HG03196 (cell line): ENCODE data around the gene FBXO3.
"Not testable (repeated sequence)": the region's sequence is repeated elsewhere in the genome, so short reads cannot be mapped to it uniquely, and the experiment has no call there.

Experiments used
- ATAC-seq: cut with Tn5 transposase; IDR thresholded peaks from one replicate; pipeline ENCODE4 v1.9.1; 2021; ENCODE audit not compliant: unreplicated experiment

The FBXO3 gene

DNA sequence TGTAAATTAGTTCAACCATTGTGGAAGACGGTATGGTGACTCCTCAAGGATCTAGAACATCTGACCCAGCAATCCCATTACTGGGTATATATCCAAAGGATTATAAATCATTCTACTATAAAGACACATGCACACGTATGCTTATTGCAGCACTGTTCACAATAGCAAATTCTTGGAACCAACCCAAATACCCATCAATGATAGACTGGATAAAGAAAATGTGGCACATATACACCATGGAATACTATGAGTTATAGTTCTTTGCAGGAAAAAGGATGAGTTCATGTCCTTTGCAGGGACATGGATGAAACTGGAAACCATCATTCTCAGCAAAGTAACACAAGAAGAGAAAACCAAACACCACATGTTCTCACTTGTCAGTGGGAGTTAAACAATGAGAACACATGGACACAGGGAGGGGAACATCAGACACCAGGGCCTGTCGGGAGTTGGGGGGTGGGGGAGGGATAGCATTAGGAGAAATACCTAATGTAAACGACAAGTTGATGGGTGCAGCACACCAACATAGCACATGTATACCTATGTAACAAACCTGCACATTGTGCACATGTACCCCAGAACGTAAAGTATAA, 45.2 kb downstream of the FBXO3 start:
- not testable (repeated sequence) for ATAC-seq

DNA sequence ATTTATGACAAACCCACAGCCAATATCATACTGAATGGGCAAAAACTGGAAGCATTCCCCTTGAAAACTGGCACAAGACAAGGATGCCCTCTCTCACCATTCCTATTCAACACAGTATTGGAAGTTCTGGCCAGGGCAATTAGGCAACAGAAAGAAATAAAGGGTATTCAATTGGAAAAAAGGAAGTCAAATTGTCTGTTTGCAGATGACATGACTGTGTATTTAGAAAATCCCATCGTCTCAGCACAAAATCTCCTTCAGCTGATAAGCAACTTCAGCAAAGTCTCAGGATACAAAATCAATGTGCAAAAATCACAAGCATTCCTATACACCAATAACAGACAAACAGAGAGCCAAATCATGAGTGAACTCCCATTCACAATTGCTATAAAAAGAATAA, 46.8 kb downstream of the FBXO3 start:
- not testable (repeated sequence) for ATAC-seq

DNA sequence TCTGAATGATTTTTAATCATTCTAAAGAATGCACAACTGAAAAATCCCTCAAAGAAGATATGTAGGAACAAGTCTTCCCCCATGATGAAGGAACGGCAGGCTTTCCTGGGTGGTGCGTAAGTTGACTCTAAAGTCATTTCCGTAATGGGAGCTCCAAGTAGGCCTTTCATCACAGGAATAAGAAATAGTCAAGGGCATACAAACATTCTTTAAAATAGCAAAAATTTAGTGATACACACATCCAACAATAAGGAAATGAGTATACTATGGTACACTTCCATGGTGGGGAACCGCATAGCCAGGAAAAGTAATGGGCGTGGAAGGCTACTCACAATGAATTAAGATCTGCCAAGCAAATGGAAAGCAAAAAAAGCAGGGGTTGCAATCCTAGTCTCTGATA, 48.8 kb downstream of the FBXO3 start:
- no peak for ATAC-seq

DNA sequence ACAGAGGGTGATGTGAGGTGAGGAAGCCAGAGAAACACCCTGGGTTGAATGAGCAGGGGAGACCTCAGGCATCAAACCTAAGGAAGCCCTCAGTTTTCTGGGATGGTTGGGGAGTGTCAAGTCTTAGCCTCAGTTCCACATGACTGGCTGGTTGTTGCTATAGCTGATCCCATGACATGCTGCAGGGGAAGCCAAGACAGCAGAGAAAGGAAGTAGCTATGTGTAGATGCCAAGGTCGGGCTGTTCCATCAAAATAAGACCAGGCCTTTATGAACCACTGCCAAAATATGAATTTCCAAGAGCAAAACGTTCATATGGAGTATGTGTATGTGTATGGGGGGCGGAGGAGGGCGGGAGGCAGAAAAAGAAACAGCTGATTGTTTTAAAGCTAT, 49.7 kb downstream of the FBXO3 start:
- ATAC-seq, result no peak

DNA sequence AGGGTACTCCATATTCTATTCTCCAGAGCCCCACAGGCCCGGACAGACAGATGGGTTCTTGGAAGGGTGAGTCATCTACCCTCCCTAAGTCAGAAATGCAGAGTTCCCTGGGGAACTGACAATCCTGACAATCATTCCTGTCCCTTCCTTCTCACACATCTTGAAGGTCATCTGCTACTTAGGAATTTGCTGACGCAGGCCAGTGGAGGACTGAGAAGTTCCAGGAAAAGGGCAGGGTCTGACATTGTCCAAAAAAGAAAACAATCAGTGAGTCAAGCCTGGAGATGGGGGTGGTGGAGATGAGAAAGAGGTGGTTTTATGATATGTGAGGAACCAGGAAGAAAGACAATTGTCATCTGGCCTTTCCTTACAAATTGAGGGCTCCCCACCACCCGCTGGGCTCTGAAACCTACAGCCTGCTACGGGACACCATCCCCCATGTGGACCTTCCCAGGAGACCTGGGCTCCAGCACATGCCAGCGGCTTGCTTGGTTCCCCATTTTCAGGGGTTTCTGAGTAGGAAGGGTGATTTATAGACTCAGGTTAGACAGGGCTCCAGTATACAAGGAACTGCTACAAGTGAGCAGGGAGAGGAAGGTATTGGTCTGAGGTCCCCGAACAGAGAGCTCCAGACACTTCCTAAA, 51.0 kb downstream of the FBXO3 start:
- ATAC-seq, result no peak

DNA sequence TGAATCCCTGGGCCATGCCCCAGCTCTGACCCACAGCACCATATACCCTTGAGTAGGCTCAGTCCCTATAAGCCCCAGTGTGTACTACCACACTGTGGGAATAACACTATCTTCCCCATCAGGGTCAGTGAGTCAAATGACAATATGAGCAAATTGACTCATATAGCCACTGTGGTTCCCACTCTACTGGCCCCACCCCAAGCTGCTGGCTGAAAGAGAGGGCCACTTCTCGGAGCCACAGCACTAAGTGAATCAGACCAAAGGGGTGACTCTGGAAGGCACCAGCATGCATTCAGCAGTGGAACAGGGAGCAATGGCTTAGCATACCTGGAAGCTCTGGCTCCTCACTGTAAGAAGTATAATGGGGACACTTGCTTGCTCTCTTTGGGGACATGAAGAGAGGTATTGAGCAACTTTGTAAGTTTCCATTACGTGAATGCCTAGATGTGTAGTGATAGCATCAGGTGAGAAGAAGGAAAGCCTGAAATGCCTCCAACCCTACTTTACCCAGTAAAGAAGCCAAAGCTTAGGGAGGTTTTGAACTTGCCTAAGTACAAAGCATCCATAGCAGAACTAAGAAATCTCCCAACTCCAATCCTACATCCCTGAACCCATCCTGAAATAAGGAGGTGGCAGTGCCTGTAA, 51.6 kb downstream of the FBXO3 start:
- peak; percentile 72 for ATAC-seq

DNA sequence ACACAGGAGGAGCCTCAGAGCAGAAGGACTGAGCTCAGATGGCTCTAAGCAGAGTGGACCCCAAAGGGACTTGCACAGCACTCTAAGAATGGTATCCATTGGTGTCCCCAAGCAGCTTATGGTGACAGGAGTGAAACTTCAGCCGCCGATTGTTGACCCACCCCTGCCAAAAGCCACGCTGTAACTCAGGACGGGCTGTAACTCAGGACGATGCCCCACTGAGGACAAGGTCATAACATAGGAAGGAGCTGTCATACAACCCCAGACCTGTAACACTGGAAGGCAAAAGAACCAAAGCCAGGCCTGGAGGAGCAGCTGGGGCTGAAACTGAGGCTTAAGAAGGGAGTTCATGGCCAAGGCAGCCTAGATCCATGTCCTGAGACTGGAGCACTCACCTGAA, 52.3 kb downstream of the FBXO3 start:
- ATAC-seq, result no peak

DNA sequence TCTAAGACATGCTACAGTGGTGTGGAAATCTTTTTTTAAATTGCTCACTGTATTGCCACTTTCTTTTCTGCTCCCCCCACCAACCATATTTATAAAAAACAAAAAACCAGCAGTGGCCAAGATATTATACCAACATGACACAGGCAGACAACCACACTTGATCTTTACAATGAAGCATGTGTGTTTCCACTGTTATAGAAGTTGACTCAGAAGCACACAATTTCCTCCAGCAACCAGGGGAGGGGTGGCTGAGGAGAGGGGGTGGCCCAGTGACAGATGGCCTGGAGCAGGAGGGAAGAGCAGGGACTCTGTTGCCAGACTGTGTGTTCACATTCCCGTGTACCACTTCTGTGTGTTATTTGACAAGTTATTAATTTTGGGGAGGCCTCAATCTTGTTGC, 52.9 kb downstream of the FBXO3 start:
- ATAC-seq, result no peak

DNA sequence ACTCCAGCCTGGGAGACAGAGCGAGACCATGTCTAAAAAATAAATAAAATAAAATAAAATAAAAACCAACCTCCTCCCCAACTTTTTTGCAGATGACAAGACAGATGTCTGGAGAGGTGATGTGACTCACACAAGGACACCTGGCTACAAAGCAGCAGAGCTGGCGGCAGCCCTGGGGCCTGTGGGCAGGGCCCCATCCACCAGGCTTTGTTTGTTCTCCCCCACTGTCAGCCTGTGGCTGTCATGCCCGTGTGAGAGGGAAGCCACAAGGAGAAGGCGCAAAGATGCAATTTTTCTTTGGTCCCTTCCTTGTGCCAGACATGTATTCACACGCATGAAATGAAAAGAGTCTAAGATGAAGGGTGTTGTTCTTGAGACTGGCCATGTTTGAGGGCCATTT, 54.7 kb downstream of the FBXO3 start:
- no peak for ATAC-seq

DNA sequence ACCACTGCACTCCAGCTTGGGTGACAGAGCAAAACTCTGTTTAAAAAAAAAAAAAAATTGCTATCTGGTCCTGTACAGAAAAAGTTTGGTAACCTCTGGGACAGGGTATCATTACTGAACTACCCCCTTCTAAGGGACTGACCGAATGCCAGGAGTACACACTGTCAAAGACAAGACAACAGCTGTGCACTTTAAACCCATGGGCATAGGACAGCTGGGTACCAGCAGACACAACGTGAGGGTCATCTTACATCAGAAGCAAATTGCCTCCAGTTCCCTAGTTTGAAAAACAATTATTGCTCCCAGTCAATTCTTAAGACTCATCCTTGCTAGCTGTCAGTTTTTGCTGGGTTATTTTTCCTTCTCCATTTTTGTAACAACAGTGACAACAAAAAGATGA, 55.9 kb downstream of the FBXO3 start:
- no peak for ATAC-seq

DNA sequence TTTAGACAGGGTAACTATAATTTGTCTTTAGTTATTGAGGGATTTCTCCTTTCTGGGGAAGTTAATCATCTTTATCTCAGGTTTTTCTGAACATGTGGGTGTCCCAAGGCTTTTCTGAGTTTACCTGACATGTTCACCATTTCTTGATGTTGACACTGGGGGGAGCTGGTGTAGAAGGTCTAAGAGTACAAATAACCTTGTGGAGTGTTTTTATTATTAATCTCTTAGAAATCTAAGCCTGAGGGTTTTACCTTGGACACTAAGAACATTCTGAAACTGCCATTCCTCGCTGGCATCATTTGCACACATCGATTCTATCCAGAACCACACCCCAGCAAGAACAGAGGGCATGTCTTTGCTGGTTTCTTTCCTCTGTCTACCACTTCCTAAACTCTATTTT, 58.1 kb downstream of the FBXO3 start:
- no peak for ATAC-seq

DNA sequence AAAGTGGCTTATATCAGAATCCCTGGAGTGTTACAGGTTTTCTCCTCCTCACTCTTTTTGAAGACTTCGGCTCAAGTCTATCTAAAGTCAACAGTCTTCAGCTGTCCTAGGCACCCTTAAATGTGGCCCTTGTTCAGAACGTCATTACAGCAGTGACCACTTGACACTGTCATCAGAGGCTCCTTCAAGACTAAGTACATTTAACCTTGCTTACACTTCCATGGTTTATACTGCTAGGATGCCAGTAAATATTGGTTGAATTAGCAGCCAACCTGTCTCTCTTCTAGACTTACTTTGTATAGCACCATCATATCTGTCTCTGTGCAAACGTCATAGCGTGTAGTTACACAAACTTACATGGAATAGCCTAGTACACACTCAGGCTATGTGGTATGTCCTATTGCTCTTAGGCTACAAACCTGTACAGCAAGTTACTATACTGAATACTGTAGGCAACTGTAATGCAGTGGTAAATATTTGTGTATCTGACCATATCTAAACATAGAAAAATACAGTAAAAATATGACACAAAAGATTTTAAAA, 60.4 kb downstream of the FBXO3 start:
- no peak for ATAC-seq

DNA sequence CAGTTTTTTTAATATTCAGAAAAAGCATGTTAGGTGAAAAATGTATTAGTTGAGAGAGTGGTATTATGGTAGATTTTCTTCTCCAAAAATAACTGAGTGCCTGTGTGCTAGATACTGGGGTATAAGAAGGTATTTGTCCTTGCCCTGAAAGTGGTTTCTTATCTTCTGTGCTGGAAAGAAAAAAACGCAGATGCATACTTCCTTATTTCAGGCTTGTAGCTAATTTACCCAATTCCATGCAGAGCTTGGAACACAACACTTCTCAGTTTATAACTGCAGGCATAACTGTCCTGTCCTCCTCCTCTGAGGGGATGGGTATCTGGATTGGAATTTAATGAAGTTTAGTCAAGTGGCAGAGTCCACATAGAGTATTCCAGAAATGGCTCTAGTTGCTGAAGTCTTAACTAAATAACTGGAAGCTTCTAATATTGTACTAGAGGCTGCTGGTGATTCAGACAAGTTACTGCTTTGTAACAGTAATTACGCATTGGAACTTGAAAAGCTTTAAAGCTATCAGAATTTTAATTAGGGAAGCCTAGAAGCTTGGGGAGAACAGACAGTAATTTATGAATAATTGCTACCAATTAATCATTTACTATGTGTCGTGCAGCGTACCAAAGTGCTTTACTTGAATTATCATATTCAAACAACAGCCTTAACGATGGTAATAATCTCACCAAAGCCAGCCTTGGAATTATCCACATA, 61.0 kb downstream of the FBXO3 start:
- ATAC-seq, result no peak

DNA sequence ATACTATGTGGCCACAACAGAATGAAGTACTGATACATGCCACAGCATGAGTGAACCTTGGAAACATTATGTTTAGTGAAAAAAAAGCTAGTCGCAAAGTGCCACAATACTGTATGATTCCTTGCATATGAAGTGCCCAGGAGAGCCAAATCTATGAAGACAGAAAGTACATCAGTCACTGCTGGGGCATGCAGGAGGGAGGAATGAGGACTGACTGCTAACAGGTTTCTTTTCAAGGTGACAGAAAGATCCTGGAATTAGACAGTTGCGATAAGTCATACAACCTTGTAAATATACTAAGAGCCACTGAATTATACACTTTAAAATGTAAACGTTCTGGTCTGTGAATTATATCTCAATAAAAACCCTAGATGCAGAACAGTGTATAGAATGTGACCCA, 61.9 kb downstream of the FBXO3 start:
- no peak for ATAC-seq

DNA sequence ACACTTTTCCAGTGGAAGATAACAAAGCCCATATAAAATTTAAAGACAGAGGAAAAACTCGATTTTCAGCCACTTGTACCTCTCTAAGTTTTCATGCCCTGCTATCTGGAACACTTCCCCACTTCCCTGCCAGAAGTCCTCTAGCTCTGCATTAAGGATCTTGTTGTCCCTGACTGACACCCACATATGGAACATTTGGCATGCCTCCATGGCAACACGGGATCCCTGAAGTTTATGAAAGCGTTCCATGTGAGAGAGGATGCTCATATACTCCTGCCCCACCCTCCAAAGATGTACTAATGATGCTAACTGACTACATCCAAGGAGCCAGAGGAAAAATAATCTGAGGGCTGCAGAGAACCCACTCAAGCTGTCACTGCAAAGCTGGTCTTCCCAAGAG, 64.9 kb downstream of the FBXO3 start:
- no peak for ATAC-seq

DNA sequence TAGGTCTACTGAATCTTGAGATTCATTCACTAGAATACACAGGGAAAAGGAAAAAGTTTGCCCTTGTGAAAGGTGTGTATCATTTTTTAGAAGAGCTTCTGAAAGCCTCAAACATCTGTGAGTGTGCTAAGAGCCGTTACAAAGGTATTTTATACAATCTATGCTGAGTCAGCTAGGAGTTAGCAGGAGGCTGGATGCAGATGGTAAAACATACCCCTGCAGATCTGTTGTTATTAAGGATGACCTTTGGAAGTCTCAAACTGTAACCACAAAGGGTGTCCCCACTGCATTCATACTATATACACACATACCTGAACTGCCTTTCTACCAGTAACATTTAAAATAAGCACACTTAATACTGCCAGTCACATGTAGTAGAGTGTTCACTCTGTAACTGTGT, 65.3 kb downstream of the FBXO3 start:
- no peak for ATAC-seq

DNA sequence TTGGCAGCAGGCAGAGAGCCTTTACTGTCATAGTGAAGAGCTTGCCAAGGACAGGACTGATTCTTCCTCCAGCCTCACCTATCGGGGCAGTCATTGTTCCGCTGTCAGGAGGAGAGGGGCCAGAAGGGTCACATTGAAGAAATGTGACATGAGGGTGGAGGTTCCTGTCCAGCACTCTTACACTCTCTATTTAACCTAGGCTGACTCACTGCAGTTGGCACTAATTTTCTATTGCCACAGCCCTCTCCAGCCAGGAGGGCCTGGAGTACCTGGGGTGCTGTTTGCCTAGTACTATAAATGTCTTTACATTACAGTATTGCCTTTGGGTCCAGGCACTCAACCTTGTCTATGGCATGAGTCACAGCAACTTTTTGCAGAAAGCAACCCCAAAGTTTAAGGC, 66.5 kb downstream of the FBXO3 start:
- ATAC-seq, result not testable (repeated sequence)

DNA sequence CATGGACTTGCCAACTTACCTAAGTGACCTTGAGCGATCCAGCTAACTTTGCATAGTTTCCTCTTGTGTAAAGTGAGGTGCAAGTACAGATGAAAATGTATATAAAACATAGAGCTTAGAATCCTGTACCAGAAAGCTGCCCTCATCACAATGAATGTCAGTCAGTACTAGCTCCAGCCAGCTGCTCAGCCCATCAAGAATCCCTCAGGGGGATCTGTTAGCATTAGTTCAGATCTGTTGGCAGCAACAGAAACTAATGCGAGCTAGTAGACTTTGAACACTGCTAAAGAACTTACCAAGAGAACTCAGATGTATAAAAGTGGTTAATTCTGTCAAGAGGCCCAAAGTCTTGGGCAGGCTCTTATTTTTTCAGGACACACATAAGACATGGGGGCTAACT, 67.4 kb downstream of the FBXO3 start:
- ATAC-seq, result no peak

DNA sequence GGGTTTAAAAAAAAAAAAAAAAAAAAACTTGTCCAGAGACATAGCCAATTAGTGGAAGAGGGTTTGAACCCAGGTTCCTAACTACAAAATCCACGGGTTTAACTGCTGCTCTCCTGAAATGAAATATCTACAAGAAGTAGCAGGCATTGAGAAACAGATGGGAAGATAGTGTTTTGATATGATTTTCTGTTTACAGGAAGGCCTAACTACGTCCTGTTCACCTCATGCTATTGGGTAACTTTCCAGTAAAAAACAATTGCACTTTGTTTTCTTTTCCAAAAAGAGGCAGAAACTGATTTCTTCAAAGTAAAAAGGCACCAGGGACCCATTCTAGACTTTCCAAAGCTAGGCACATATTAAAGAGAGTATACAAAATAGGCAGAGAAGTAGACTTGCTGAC, 67.8 kb downstream of the FBXO3 start:
- ATAC-seq, result no peak

DNA sequence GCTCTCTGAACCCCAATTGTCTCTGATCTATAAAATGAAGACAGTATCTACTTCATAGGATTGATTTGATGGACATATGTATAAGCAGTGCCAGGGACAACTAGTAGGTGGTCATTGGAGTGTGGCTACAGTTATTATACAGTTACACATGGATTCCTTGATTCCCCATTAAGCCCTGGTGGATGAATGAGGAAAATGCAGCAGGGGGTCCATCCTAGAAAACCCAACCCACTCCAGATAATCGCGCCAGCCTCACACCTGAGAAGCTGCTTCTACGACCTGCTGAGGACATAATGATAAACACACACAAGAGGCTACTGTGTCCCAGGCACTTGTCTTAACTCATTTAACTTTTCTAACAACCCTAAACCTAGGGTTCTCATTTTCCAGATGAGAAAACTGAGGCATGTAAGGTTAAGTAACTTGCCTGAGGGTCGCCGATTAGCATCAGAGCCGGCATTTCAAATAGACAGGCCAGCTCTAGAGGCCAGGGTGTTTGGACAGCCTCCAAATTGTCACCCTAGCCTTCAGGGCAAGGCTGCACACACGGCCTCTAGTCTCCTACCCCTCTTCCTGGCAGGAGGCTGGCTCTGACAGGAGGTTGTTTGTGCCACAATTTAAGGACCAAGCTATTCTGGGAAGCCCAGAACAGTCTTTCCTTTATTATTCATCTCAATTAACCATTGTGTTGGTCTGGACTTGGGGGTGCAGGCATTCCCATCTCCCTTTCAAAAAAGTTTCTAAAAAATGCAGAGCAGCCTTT, 69.9 kb downstream of the FBXO3 start:
- no peak for ATAC-seq

DNA sequence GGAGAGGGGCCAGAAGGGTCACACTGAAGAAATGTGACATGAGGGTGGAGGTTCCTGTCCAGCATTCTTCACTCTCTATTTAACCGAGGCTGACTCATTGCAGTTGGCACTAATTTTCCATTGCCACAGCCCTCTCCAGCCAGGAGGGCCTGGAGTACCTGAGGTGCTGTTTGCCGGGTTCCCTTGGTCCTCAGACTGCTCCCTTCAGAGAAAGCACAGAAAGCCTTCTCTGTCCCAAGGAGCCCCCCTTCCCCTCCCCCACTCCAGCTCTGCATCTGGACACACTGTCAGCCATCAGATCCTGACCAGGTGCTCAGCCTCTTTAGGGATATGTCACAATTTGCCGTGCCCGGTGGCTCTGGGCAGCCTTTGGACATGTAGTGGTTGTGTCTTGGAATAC, 70.5 kb downstream of the FBXO3 start:
- ATAC-seq, result no peak
